Measurements from ENCODE around the gene SPP2. TPM values are rescaled to one million over a fixed set of nuclear protein-coding genes. Genes with fewer than 3 reads are reported as not detected.
A peak's percentile ranks its signal among the peaks of the same experiment; 100 is the strongest.

The SPP2 gene
- not detected in 2 replicates for total RNA-seq (2014; rRNA removed)
- not detected for polyA plus RNA-seq (2012)

GRCh38 chr2:234050455-234051135, at the start of gene SPP2:
SPP2 (plus strand) TSS chr2:234050702; CDS start chr2:234050787, 85 bp downstream.
- DNase-seq (ENCODE audit: low read depth): no peak

GRCh38 chr2:234001380-234002160, 48.9 kb upstream of the SPP2 start:
- no peak for DNase-seq (ENCODE audit: low read depth)

GRCh38 chr2:234002281-234002680, 48.2 kb upstream of the SPP2 start:
- DNase-seq (ENCODE audit: low read depth): no peak

GRCh38 chr2:234003972-234004617, 46.4 kb upstream of the SPP2 start:
- peak; percentile 96 for DNase-seq (ENCODE audit: low read depth)

- no peak for DNase-seq (ENCODE audit: low read depth)
Observed at GRCh38 chr2:234005126-234005525, 45.4 kb upstream of the SPP2 start.

GRCh38 chr2:234006501-234006900, 44.0 kb upstream of the SPP2 start:
- DNase-seq (ENCODE audit: low read depth): no peak

- no peak for DNase-seq (ENCODE audit: low read depth)
Observed at GRCh38 chr2:234014427-234014826, 36.1 kb upstream of the SPP2 start.

- no peak for DNase-seq (ENCODE audit: low read depth)
Observed at GRCh38 chr2:234015861-234016260, 34.6 kb upstream of the SPP2 start.

- DNase-seq (ENCODE audit: low read depth): no peak
Observed at GRCh38 chr2:234019896-234020295, 30.6 kb upstream of the SPP2 start.

- DNase-seq (ENCODE audit: low read depth): no peak
Observed at GRCh38 chr2:234020332-234020731, 30.2 kb upstream of the SPP2 start.

GRCh38 chr2:234022424-234022823, 28.1 kb upstream of the SPP2 start:
- DNase-seq (ENCODE audit: low read depth): no peak

GRCh38 chr2:234024304-234024703, 26.2 kb upstream of the SPP2 start:
- DNase-seq (ENCODE audit: low read depth): no peak

- DNase-seq (ENCODE audit: low read depth): no peak
Observed at GRCh38 chr2:234025466-234025865, 25.0 kb upstream of the SPP2 start.

- peak; percentile 69 for DNase-seq (ENCODE audit: low read depth)
Observed at GRCh38 chr2:234025891-234026401, 24.6 kb upstream of the SPP2 start.

GRCh38 chr2:234026693-234027254, 23.7 kb upstream of the SPP2 start:
- no peak for DNase-seq (ENCODE audit: low read depth)

GRCh38 chr2:234027641-234028040, 22.9 kb upstream of the SPP2 start:
- no peak for DNase-seq (ENCODE audit: low read depth)

- no peak for DNase-seq (ENCODE audit: low read depth)
Observed at GRCh38 chr2:234029150-234029733, 21.3 kb upstream of the SPP2 start.

GRCh38 chr2:234031207-234031606, 19.3 kb upstream of the SPP2 start:
- no peak for DNase-seq (ENCODE audit: low read depth)

GRCh38 chr2:234032279-234032856, 18.1 kb upstream of the SPP2 start:
- peak; percentile 96 for DNase-seq (ENCODE audit: low read depth)

- DNase-seq (ENCODE audit: low read depth): peak; percentile 23
Observed at GRCh38 chr2:234033174-234033573, 17.3 kb upstream of the SPP2 start.

- no peak for DNase-seq (ENCODE audit: low read depth)
Observed at GRCh38 chr2:234033885-234034284, 16.6 kb upstream of the SPP2 start.
